Measurements from ENCODE around the gene MAN1C1. TPM values are rescaled to one million over a fixed set of nuclear protein-coding genes. Genes with fewer than 3 reads are reported as not detected.

MAN1C1 gene
- total and polyA plus RNA-seq, 7 donors, result 1.8 to 6.7 (median 2.0) TPM

- peaks cover 15% of the 10 kb centered on the region for H3K4me1 ChIP-seq
- intact Hi-C loops (cut with DNase I), result loop anchor here in 1 of 2 donors (10.0 kb wide), 1 partner anchor 1670 kb away; the partner anchor contains the start of gene SYTL1
- H3K27me3 ChIP-seq (ENCODE audit: insufficient read depth in 3 of 3, low read length in 2 of 3), result no peaks in the 10 kb centered on the region
- no peak for DNase-seq
- H3K27ac ChIP-seq, result no peak overlapping the region
- TF ChIP-seq CTCF (IDR thresholded peaks at IDR 0.05), result no peak
- no peaks in the 10 kb centered on the region for H3K36me3 ChIP-seq (ENCODE audit: insufficient read depth in 1 of 2, low read depth in 1 of 2)
- H3K4me3 ChIP-seq, result no peak overlapping the region
- H3K9me3 ChIP-seq, result no peaks in the 10 kb centered on the region
- ATAC-seq, result no peak
- 93 to 99% (median 98%) methylated on average over 3 of the region's 3 CpGs for WGBS, 3 donors
These were observed 58.2 kb downstream of the MAN1C1 start for GRCh38 chr1:25674807-25675084.

- Histone ChIP-seq H3K9me3 (no peaks in the 10 kb centered on the region), H3K27ac (no peak overlapping the region), H3K4me3 (no peak overlapping the region), H3K36me3 (ENCODE audit: insufficient read depth in 1 of 2, low read depth in 1 of 2) (no peaks in the 10 kb centered on the region), H3K27me3 (ENCODE audit: insufficient read depth in 3 of 3, low read length in 2 of 3) (no peaks in the 10 kb centered on the region), H3K4me1 (peaks cover 15% of the 10 kb centered on the region)
- 62 to 71% (median 69%) methylated on average over 11 of the region's 11 CpGs for WGBS, 3 donors
- intact Hi-C loops (cut with DNase I), result loop anchor here in 1 of 2 donors (10.0 kb wide), 1 partner anchor 1669 kb away; the partner anchor contains the start of gene SYTL1
- ATAC-seq, result peak in 1 of 4 donors; percentile 29
- no peak for TF ChIP-seq CTCF (IDR thresholded peaks at IDR 0.05)
- no peak for DNase-seq
These were observed 59.3 kb downstream of the MAN1C1 start for GRCh38 chr1:25675729-25676476.

DNA sequence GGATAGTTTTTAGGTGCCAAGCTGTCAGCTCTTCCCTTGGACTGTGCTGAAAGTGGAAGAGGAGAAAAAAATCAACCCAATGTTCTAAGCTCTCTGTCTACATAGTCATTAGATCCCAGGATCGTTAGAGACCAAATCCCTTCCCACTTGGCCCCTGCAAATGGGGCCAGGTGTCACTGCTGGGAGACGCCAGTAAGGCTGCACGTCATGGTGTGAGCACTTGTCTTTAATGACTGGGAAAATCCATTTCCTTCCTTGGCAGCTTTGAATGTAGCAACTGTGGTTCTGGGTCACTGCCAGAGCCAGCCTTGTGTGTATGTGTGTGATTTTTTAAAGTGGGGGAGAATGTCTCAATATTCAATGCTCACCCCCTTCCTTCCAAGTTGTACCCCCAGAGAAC is 59.9 kb downstream of the MAN1C1 start:
- H3K4me1 ChIP-seq, result peaks cover 15% of the 10 kb centered on the region
- H3K27ac ChIP-seq, result no peak overlapping the region
- H3K9me3 ChIP-seq, result no peaks in the 10 kb centered on the region
- WGBS, 3 donors, result 1 to 11% (median 3%) methylated on average over 3 of the region's 3 CpGs
- no peak for DNase-seq
- H3K27me3 ChIP-seq (ENCODE audit: insufficient read depth in 3 of 3, low read length in 2 of 3), result no peaks in the 10 kb centered on the region
- ATAC-seq, result peak; percentile 54 to 86 (median 74)
- intact Hi-C loops (cut with DNase I), result loop anchor here in 1 of 2 donors (10.0 kb wide), 1 partner anchor 1668 kb away; the partner anchor contains the start of gene SYTL1
- no peaks in the 10 kb centered on the region for H3K36me3 ChIP-seq (ENCODE audit: insufficient read depth in 1 of 2, low read depth in 1 of 2)
- TF ChIP-seq CTCF (IDR thresholded peaks at IDR 0.05), result no peak
- H3K4me3 ChIP-seq, result no peak overlapping the region

DNA sequence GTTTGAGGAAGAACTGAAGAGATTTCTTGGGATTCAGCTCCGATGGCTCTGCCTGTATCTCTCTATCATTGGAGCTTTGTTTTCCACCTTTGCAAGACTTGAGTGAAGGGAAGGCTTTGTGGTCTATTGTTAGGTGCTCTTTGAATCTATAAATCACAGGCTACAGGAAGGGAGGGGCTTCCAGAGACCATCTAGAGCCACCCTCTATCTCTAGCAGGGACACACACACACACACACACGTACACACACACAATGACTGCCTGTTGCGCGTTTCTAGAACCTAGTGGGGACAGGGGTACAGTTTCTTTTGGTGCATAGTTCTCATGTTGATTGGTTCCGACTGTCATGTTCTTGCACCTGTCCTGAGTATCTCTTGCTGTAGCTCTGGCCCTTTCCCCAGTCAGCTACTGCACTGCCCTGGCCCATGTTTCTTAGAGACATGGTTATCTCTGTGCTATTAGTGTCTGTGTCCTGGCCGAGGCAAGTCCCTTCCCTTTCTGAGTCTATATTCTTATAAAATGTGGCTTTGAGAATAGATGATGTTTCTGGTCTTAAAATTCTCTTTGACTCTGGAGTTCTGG is 60.7 kb downstream of the MAN1C1 start:
- no peak for TF ChIP-seq CTCF (IDR thresholded peaks at IDR 0.05)
- no peak overlapping the region for H3K4me3 ChIP-seq
- ATAC-seq (peak; percentile 18 to 68 (median 56)), DNase-seq (no peak)
- H3K36me3 ChIP-seq (ENCODE audit: insufficient read depth in 1 of 2, low read depth in 1 of 2), result no peaks in the 10 kb centered on the region
- H3K4me1 ChIP-seq, result peaks cover 15% of the 10 kb centered on the region
- no peaks in the 10 kb centered on the region for H3K9me3 ChIP-seq
- intact Hi-C loops (cut with DNase I), result loop anchor here in 1 of 2 donors (10.0 kb wide), 1 partner anchor 1668 kb away; the partner anchor contains the start of gene SYTL1
- WGBS, 3 donors, result 22 to 47% (median 26%) methylated on average over 6 of the region's 6 CpGs
- no peak overlapping the region for H3K27ac ChIP-seq
- no peaks in the 10 kb centered on the region for H3K27me3 ChIP-seq (ENCODE audit: insufficient read depth in 3 of 3, low read length in 2 of 3)

Data from psoas muscle (tissue), 8 donors.